Neural crest cell (in vitro differentiated cells): ENCODE results near the gene USP49. TPM values are rescaled to one million over a fixed set of nuclear protein-coding genes. Genes with fewer than 3 reads are reported as not detected.

Experiments
- DNase-seq: peaks from one replicate; pipeline ENCODE4 v3.0.0; 2021; ENCODE audit warnings: low read depth, mixed read lengths, low spot score
- H3K27ac Mint-ChIP-seq: one replicate; pipeline ENCODE4 v1.8.0; 2021; ENCODE audit warnings: mild to moderate bottlenecking, mixed read lengths; ENCODE audit not compliant: unreplicated experiment
- H3K27me3 Mint-ChIP-seq: 2 replicates; pipeline ENCODE4 v1.8.0; 2021; ENCODE audit warnings: low read depth, mild to moderate bottlenecking, mixed read lengths
- H3K36me3 Mint-ChIP-seq: 2 replicates; pipeline ENCODE4 v1.8.0; 2021; ENCODE audit warnings: low read depth, mild to moderate bottlenecking, mixed read lengths
- H3K4me1 Mint-ChIP-seq: 2 replicates; pipeline ENCODE4 v1.8.0; 2021; ENCODE audit warnings: mixed read lengths
- H3K4me3 Mint-ChIP-seq: one replicate; pipeline ENCODE4 v1.8.0; 2021; ENCODE audit warnings: mild to moderate bottlenecking, mixed read lengths
- H3K9me3 Mint-ChIP-seq: 2 replicates; pipeline ENCODE4 v1.8.0; 2021; ENCODE audit warnings: mixed read lengths
- CTCF ChIP-seq: fragments of 200-600 bp; sonication (generic); conservative IDR thresholded peaks from 2 replicates; pipeline ENCODE4 v1.5.0; 2021; ENCODE audit warnings: antibody characterized with exemption, mild to moderate bottlenecking
- total RNA-seq: library from RNA; stranded (reverse); gene quantifications from 2 replicates; pipeline ENCODE4 v1.2.1, GENCODE V29; 2021

USP49 gene
- total RNA-seq, 1 donor from 2014 or later = 25.1 TPM

DNA sequence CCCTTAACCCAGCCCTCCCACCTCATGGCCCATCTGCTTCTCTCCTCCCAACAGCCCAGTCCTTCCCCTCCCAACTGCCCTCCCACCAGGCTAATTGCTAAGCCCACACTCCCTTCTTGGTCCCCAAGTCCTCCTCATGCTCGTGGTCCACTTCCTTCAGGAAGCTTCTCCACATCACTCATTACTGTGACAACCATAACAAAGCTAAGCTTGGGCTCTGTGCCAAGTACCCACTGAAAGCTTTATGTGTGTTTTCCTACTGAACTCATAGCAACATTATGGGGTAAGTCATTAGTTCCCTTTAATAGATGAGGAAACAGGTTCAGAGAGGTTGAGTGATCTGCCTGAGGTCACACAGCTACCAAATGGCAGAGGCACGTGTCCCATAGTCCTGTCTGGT, 131.7 kb downstream of the USP49 start:
- H3K36me3 Mint-ChIP-seq = no peaks in the 10 kb centered on the region
- TF ChIP-seq CTCF = no peak
- no peak for DNase-seq
- no peak overlapping the region for H3K4me3 Mint-ChIP-seq
- H3K9me3 Mint-ChIP-seq = no peaks in the 10 kb centered on the region
- peaks cover 14% of the 10 kb centered on the region for H3K4me1 Mint-ChIP-seq
- H3K27ac Mint-ChIP-seq = no peak overlapping the region
- H3K27me3 Mint-ChIP-seq = peaks cover 5% of the 10 kb centered on the region

- DNase-seq = no peak
- Mint-ChIP-seq H3K4me1 (no peaks in the 10 kb centered on the region), H3K27ac (no peak overlapping the region), H3K4me3 (no peak overlapping the region), H3K27me3 (peaks cover 9% of the 10 kb centered on the region), H3K9me3 (no peaks in the 10 kb centered on the region), H3K36me3 (no peaks in the 10 kb centered on the region)
- TF ChIP-seq CTCF = no peak
Measured at GRCh38 chr6:41759905-41760579, 135.1 kb downstream of the USP49 start.

DNA sequence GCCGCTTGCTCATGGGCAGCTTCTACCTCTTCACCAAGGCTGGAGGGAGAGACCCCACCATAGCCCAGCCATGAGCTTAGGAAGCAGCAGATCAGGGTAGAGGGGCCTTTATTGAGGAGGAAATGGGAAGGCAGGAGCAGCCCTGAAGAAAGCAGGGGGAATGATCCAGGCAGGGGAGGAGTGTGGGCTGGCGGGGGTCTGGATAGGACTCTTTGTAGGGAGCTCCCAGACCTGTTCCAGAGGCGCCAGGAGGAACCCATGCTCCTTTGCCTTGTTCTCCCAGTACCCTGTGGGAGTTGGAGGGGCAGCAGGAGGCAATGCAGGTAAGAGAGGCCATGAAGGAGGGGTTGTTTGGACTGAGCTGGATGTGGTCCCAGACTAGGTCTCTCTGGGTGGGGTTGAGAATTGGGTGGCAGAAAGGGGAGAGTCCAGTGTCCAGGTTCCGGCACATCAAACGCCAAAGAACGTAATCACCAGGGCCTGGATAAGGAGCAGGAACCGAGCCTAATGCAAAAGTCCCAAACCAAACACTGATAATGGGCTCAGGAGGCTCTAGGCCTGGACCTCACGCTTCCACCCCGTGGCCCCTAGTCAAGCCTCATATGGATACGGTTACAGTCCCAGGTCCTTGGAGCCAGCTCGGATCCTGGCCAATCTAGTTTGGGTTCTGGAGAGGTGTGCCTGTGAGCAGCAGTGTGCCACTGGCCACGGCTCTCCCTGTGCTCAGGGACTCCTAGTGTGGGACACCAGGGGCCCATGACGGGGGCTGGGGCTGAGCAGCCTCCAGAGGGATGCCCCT, 135.9 kb downstream of the USP49 start:
- Mint-ChIP-seq H3K9me3 (no peaks in the 10 kb centered on the region), H3K4me3 (no peak overlapping the region), H3K27ac (no peak overlapping the region), H3K4me1 (no peaks in the 10 kb centered on the region), H3K27me3 (peaks cover 13% of the 10 kb centered on the region), H3K36me3 (no peaks in the 10 kb centered on the region)
- TF ChIP-seq CTCF = no peak
- DNase-seq = no peak

GRCh38 chr6:41758641-41759035, 136.5 kb downstream of the USP49 start:
- no peak overlapping the region for H3K27ac Mint-ChIP-seq
- no peaks in the 10 kb centered on the region for H3K4me1 Mint-ChIP-seq
- no peak overlapping the region for H3K4me3 Mint-ChIP-seq
- DNase-seq = no peak
- H3K36me3 Mint-ChIP-seq = no peaks in the 10 kb centered on the region
- no peak for TF ChIP-seq CTCF
- H3K9me3 Mint-ChIP-seq = no peaks in the 10 kb centered on the region
- peaks cover 14% of the 10 kb centered on the region for H3K27me3 Mint-ChIP-seq

GRCh38 chr6:41757931-41758640, 137.1 kb downstream of the USP49 start:
- no peaks in the 10 kb centered on the region for H3K36me3 Mint-ChIP-seq

More at GRCh38 chr6:41757931-41758640, 137.1 kb downstream of the USP49 start:
- DNase-seq = no peak
- Mint-ChIP-seq H3K27ac (no peak overlapping the region), H3K4me3 (no peak overlapping the region), H3K27me3 (peaks cover 15% of the 10 kb centered on the region), H3K4me1 (no peaks in the 10 kb centered on the region), H3K9me3 (no peaks in the 10 kb centered on the region)
- TF ChIP-seq CTCF = no peak
